RWPE1 (cell line): Measurements from ENCODE around the gene AUTS2.

Experiments used
- CTCF ChIA-PET: fragments of 350-600 bp; sonication (Branson Sonifier 250); formaldehyde crosslinking; extraction: SDS; loops from one replicate; lab custom pipeline; 2021; lab: Yijun Ruan, JAX
- POLR2A ChIA-PET: fragments of 400-600 bp; formaldehyde crosslinking; extraction: SDS; loops from one replicate; lab custom pipeline; 2020; ENCODE audit warnings: antibody characterized with exemption; ENCODE audit not compliant: low non-redundant PET; lab: Yijun Ruan, JAX
- DNase-seq: peaks from one replicate; pipeline ENCODE4 v3.0.0; 2012; ENCODE audit warnings: low spot score
- H3K27ac ChIP-seq: fragments of 450-650 bp; 2 replicates; pipeline ENCODE4 v1.5.1; 2017
- CTCF ChIP-seq: fragments of 450-650 bp; conservative IDR thresholded peaks from 2 replicates; pipeline ENCODE4 v1.5.1; 2017; ENCODE audit warnings: low read depth, mild to moderate bottlenecking

Gene AUTS2

GRCh38 chr7:69879989-69880388 lies 281.7 kb downstream of the AUTS2 start:
- no peak for DNase-seq
- no peak overlapping the region for H3K27ac ChIP-seq
- ChIA-PET CTCF (interaction anchor here (0.5 kb wide), 2 partner anchors 73 to 1674 kb away, joined by 3 to 4 read pairs; no protein-coding TSS in a partner anchor), POLR2A (no interaction called here)
- no peak for TF ChIP-seq CTCF

- POLR2A ChIA-PET: no interaction called here
- no peak for TF ChIP-seq CTCF
- H3K27ac ChIP-seq: no peak overlapping the region
- no peak for DNase-seq
- CTCF ChIA-PET: interaction anchor here (0.5 kb wide), 1 partner anchor 1675 kb away, joined by 4 read pairs; no protein-coding TSS in a partner anchor
Observed at GRCh38 chr7:69880840-69881239, 282.6 kb downstream of the AUTS2 start.

- ChIA-PET CTCF (interaction anchor here (0.7 kb wide), 1 partner anchor 31 kb away, joined by 4 read pairs; no protein-coding TSS in a partner anchor), POLR2A (no interaction called here)
- DNase-seq: no peak
- no peak for TF ChIP-seq CTCF
- H3K27ac ChIP-seq: no peak overlapping the region
Observed at GRCh38 chr7:69882269-69882668, 284.0 kb downstream of the AUTS2 start.

GRCh38 chr7:69883399-69883891 lies 285.2 kb downstream of the AUTS2 start:
- CTCF ChIA-PET: no interaction called here
- DNase-seq: no peak
- TF ChIP-seq CTCF: no peak
- POLR2A ChIA-PET: no interaction called here
- no peak overlapping the region for H3K27ac ChIP-seq

- ChIA-PET POLR2A (no interaction called here), CTCF (interaction anchor here (0.8 to 0.9 kb wide), 2 partner anchors 620 to 922 kb away, joined by 3 to 4 read pairs; no protein-coding TSS in a partner anchor)
- no peak for DNase-seq
- TF ChIP-seq CTCF: no peak
- H3K27ac ChIP-seq: no peak overlapping the region
Observed at GRCh38 chr7:69885431-69885830, 287.2 kb downstream of the AUTS2 start.

GRCh38 chr7:69889338-69889975 lies 291.2 kb downstream of the AUTS2 start:
- ChIA-PET POLR2A (no interaction called here), CTCF (no interaction called here)
- no peak overlapping the region for H3K27ac ChIP-seq
- no peak for DNase-seq
- TF ChIP-seq CTCF: no peak
